Prostate gland (tissue), 2 donors: ENCODE results near the gene RUNDC3A.

Experiments
- POLR2AphosphoS5 ChIP-seq: sonication (generic); formaldehyde crosslinking; IDR thresholded peaks from one replicate; pipeline ENCODE4 v1.6.1; 2017; ENCODE audit warnings: antibody characterized with exemption
- TF ChIP-seq, protein P1 (sequence below), 4 experiments: fragments of 200-600 bp in 2 of 4; fragments of 450-650 bp in 2 of 4; sonication (generic) in 2 of 4; IDR thresholded peaks; 1 replicate in 3 of 4; 2 replicates in 1 of 4; pipeline ENCODE4 v1.5.1; 2016 to 2019; ENCODE audit warnings: antibody characterized with exemption in 4 of 4, mild to moderate bottlenecking in 2 of 4, moderate library complexity in 2 of 4

DNA sequence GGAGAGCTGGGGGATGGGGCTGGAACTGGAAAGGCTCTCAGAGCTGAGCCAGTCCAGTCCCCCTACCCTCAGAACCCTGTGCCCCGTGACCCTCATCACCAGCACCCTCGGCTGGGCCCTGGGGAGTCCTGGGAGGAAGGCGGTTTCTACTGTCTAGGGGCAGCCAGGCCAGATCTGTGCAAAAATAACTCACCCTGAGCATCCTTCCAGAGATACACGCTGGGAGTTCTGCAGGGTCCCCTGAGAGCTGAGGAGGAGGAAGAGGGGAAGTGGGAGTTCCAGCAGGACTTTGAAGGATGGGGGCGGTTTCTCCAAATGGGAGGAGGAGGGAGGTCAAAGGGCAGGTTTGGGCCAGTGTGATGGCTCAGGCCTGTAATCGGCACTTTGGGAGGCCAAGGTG lies 35.4 kb upstream of the RUNDC3A start:
- TF ChIP-seq, protein P1, sequence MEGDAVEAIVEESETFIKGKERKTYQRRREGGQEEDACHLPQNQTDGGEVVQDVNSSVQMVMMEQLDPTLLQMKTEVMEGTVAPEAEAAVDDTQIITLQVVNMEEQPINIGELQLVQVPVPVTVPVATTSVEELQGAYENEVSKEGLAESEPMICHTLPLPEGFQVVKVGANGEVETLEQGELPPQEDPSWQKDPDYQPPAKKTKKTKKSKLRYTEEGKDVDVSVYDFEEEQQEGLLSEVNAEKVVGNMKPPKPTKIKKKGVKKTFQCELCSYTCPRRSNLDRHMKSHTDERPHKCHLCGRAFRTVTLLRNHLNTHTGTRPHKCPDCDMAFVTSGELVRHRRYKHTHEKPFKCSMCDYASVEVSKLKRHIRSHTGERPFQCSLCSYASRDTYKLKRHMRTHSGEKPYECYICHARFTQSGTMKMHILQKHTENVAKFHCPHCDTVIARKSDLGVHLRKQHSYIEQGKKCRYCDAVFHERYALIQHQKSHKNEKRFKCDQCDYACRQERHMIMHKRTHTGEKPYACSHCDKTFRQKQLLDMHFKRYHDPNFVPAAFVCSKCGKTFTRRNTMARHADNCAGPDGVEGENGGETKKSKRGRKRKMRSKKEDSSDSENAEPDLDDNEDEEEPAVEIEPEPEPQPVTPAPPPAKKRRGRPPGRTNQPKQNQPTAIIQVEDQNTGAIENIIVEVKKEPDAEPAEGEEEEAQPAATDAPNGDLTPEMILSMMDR (IDR thresholded peaks at IDR 0.05): no peak
- no peak for TF ChIP-seq POLR2AphosphoS5
